Measurements from ENCODE around the gene STAG2.

DNA sequence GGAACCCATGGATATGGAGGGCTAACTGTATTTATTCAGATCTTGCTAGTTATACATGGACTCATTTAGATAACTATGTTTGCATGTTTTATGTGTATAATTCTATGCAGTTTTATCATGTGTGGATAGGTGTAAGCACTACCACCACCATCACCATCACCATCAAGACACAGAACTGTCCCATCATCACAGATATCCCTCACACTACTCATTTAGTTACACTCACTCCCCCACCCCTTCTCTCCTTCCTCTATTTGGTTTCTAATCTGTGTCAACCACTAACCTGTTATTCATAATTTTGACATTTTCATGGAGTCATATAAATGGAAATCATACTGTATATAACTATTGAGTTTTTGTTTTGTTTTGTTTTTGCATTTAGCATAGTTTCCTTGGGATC, 43.7 kb downstream of the STAG2 start:
- TF ChIP-seq POLR2AphosphoS5 (IDR thresholded peaks at IDR 0.05; ENCODE audit: low read depth, low read length) (no peak), SIN3A (IDR thresholded peaks at IDR 0.05; ENCODE audit: borderline replicate concordance, insufficient read depth, low read length) (no peak), TAF1 (IDR thresholded peaks at IDR 0.05; ENCODE audit: borderline replicate concordance, insufficient read depth, low read length) (no peak), FOXP2 (optimal IDR thresholded peaks at IDR 0.05; ENCODE audit: borderline replicate concordance, extremely low read depth, extremely low read length, insufficient read depth) (no peak)
- TF ChIP-seq, protein P1, sequence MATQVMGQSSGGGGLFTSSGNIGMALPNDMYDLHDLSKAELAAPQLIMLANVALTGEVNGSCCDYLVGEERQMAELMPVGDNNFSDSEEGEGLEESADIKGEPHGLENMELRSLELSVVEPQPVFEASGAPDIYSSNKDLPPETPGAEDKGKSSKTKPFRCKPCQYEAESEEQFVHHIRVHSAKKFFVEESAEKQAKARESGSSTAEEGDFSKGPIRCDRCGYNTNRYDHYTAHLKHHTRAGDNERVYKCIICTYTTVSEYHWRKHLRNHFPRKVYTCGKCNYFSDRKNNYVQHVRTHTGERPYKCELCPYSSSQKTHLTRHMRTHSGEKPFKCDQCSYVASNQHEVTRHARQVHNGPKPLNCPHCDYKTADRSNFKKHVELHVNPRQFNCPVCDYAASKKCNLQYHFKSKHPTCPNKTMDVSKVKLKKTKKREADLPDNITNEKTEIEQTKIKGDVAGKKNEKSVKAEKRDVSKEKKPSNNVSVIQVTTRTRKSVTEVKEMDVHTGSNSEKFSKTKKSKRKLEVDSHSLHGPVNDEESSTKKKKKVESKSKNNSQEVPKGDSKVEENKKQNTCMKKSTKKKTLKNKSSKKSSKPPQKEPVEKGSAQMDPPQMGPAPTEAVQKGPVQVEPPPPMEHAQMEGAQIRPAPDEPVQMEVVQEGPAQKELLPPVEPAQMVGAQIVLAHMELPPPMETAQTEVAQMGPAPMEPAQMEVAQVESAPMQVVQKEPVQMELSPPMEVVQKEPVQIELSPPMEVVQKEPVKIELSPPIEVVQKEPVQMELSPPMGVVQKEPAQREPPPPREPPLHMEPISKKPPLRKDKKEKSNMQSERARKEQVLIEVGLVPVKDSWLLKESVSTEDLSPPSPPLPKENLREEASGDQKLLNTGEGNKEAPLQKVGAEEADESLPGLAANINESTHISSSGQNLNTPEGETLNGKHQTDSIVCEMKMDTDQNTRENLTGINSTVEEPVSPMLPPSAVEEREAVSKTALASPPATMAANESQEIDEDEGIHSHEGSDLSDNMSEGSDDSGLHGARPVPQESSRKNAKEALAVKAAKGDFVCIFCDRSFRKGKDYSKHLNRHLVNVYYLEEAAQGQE (IDR thresholded peaks at IDR 0.05; ENCODE audit: insufficient read depth in 1 of 2, low read depth in 2 of 2, low read length in 2 of 2), result no peak
